C1 segment of cervical spinal cord (tissue), 14 donors: ENCODE measurements around the gene MAP3K5.
A peak's percentile ranks its signal among the peaks of the same experiment; 100 is the strongest.
"Not testable (repeated sequence)": the region's sequence is repeated elsewhere in the genome, so short reads cannot be mapped to it uniquely, and the experiment has no call there.

Source experiments
- DNase-seq, 14 donors: peaks; one replicate each; lab custom pipeline; 2025; lab: John Stamatoyannopoulos, UW

The MAP3K5 gene

DNA sequence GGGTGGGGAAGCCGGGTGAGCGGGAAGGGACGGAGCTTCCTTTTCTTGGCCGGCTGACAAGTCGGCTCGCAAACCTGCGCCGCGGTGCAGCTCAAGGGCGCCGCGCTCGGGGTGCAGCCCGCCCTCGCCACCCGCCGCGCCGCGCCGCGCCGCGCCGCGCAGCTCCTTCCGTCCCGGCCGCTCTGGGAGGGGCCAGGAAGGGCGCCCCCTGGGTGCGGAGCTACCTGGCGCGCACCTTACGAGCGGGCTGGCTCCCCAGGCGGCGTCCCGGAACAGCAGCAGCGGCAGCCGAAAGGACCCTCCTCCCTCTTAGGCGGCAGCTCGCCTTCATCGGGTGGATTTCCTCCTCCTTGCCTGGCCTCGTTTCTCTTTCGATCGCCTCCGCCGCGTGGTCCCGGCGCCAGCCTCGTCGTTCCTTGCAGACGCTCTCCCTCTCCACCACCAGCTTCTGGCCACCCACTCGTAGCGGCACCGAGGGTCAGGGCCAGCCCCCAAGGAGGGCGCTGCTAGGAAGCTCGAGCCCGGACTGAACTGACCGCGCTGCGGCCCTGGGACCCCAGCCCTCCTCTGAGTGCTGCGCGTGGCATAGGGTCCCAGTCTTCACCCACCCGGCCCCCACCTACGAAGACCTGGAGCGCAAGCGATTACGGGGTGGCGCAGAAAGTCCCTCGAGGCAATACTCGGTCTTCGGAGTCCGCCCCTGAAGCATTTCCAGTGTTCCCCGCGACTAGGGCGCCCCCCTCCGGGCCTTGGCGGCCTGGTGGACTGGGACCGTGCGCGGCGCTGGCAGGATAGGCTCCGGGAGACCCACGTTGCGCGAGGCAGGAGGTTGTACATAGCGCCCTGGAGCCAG is at the start of gene MAP3K5:
TSS of gene MAP3K5 (minus strand) at position 68 of the 853 bp plus-strand sequence. CDS start 320 bp downstream, outside the sequence.
- DNase-seq = peak; percentile 33 to 87 (median 76)

GRCh38 chr6:136840276-136841001 is 48.2 kb upstream of the MAP3K5 start:
- DNase-seq = no peak

DNA sequence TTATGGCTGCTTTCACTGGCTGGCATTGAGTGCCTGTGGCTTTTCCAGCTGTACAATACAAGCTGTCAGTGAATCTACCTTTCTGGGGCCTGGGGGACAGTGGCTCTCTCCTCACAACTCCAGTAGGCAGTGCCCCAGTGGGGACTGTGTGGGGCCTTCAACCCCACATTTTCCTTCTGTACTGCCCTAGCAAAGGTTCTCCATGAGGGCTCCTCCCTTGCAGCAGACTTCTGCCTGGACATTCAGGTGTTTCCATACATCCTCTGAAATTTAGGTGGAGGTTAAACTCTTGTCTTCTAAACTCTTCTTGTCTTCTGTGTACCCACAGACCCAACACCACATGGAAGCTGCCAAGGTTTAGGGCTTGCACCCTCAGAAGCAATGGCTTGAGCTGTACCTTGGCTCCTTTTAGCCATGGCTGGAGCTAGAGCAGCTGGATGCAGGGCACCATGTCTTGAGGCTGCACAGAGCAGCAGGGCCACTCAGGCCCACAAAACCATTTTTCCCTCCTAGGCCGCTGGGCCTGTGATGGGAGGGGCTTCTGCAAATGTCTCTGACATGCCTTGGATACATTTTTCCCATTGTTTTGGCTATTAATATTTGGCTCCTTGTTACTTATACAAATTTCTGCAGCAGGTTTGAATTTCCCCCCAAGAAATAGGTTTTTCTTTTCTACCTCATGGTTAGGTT is 39.7 kb upstream of the MAP3K5 start:
- no peak for DNase-seq

- peak in 1 of 14 donors; percentile 2 for DNase-seq
Measured at GRCh38 chr6:136826216-136826615, 33.9 kb upstream of the MAP3K5 start.

DNA sequence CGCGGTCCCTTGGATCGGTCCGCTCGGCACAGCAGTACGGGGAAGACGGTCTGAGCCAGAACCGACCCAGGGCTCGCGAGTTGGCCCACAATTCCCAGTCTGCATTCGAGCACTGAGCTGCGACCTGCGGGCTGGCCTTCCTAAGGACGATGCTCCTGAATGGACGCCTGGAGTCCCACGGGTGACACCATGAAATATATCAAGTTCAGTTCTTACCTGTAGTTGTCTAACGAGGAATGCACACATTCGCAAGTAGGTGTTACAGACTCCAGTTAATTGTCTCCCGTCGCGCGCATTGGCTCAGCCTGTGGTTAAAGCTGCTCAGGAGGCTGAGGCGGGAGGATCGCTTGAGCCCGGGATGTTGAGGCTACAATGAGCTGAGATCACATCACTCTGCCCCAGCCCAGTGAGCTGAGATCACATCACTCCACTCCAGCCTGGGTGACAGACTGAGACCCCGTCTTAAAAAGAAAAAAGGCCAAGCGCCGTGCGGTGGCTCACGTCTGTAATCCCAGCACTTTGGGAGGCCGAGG is 30.9 kb upstream of the MAP3K5 start:
- DNase-seq = peak in 3 of 14 donors; percentile 5 to 33 (median 25)

DNA sequence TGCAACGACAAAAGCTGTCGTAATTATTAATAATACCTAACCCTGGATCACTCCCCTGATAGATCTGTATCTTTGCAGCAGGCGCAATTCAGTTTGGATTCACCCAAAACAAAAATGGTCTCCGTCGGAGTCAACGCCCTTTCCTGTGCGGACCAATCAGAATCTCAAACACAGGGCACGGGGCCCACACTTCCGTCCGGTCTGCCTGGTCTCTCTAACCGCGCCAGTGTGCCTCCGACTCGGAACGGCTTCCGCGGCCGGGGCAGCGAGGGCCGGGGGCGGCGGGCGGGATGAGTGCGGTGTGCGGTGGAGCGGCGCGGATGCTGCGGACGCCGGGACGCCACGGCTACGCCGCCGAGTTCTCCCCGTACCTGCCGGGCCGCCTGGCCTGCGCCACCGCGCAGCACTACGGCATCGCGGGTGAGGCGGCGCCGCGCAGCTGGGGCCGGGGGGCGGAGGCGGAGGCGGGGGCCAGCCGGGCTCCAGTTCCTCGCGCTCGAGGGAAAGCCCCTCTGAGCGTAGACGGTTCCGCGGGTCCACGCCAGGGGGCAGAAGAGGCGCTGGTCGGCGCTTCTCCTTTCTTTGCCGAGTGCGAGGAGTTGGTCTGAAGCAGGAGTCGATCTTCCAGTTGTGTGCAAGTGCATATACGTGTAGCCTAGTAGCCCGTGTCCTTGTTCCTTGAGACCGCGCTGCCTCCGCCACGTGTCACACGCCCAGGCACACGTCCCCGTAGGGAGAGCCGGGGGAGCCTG is 30.3 kb upstream of the MAP3K5 start, which contains the start of gene PEX7:
TSS of gene PEX7 (plus strand) at position 217 of the 752 bp plus-strand sequence. CDS start at position 291, 74 bp downstream.
- DNase-seq = peak; percentile 39 to 96 (median 88)

GRCh38 chr6:136822046-136822375 is 29.7 kb upstream of the MAP3K5 start:
- DNase-seq = peak in 1 of 14 donors; percentile 55

DNA sequence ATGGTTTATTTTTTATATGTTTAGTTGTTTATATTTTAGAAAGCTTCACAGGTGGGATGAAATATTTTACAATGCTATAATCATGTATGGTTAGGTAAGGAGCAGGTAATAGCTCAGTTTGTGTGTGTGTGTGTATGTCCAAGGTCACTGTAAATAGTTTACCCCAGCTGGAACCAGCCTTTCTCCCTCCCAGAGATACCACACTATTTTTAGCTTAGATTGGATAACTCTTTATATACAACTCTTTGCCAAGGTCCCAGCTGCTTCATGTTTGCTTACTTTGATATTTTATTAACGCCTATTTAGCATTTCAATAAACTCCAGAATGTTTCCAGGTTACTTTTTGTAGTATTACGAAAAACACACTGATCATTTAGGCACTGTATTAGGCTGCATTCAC is 28.3 kb upstream of the MAP3K5 start:
- DNase-seq = no peak

DNA sequence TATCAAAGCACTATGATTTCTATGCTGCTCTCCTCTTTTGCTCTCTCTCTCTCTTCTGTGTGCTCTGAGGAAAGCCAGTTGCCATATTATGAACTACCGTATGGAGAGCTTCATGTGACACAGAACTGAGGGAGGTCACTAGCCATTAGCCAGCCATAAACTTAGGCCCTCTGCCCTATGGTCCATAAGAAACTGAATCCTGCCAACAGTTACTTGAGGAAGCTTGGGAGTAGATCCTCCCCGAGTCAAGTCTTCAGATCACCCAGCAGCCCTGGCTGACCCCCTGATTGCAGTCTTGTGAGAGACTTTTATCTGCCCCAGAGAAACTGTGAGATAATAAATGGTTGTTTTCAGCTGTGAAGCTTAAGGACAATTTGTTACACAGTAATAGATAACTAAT is 24.4 kb upstream of the MAP3K5 start:
- no peak for DNase-seq

GRCh38 chr6:136815608-136816007 is 23.3 kb upstream of the MAP3K5 start:
- not testable (repeated sequence) for DNase-seq

DNA sequence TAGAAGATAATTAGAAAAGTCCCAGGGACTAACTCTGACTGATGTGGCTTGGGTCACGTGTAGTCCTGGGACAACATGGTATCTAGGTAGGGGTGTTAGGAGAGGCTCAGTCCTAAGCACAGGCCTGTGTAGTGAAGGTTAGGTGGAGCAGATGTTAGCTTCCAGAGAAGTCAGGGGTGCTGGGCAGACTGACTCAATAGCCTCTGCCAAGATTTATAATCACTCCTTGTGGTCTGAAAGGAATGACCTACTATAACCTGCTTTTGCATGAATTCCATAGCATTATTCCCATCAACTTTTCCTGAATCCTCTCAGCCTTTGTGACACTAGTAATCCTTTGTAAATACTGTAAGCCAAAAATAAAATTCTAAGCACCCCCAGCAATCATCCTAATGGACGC is 19.9 kb upstream of the MAP3K5 start:
- DNase-seq = no peak

DNA sequence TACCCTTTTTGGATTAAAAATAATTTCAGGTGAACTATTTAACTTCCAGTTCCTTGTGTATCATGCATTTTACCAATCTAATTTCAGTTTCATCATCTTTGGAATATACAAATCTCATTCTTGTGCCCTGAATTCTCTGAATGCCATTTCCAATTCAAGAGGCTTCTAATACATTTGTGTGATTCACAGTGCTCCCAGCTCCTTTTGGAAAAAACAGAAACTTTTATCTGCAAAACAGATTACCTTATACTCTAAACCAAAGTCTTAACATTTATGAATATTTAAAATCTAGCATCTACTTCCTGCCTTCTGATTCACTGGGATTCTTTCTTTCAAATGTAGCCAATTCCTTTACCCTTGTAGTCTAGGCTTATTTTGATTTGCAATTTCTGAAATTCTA is 19.0 kb upstream of the MAP3K5 start:
- no peak for DNase-seq

GRCh38 chr6:136809091-136809860 is 17.0 kb upstream of the MAP3K5 start:
- no peak for DNase-seq

- no peak for DNase-seq
Measured at GRCh38 chr6:136803608-136804007, 11.3 kb upstream of the MAP3K5 start.

DNA sequence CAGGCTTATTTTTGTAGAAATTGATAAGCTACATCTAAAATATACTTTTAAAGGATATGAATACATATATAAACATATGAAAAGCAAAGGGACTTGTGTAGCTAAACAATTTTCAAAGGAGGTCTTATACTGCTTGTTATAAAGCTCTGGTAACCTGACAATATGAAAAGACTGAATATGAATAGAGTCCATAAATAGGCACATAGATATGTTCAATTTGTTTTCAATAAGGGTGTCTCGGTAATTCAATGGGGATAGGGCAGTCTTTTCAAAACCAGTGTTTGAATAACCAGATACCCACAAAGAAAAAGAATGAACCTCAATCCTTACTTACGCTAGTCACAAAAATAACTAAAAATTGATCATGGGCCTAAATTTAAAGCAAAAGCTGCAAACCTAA is 9.3 kb upstream of the MAP3K5 start:
- DNase-seq = no peak

DNA sequence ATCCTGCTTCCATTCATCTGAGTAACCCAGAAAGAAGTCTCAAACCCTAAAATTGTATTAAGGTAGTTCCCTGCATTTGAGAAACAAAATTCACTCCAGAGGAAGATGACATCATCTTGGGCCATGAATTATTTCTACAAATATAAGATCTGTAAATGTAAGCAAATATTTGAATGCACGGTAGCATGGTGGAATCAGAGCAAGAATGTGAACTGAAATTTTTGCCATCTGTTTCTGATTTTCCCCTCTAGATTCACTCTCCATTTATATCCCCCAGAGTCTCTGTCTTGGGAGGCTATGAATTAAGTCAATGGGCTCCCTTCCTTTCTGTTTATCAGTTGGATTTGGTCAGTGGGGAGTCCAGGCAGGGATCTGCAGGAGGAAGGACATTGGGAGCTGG is 5.8 kb upstream of the MAP3K5 start:
- DNase-seq = no peak

GRCh38 chr6:136795996-136796395 is 3.7 kb upstream of the MAP3K5 start:
- DNase-seq = no peak

GRCh38 chr6:136795386-136795785 is 3.1 kb upstream of the MAP3K5 start:
- DNase-seq = no peak

DNA sequence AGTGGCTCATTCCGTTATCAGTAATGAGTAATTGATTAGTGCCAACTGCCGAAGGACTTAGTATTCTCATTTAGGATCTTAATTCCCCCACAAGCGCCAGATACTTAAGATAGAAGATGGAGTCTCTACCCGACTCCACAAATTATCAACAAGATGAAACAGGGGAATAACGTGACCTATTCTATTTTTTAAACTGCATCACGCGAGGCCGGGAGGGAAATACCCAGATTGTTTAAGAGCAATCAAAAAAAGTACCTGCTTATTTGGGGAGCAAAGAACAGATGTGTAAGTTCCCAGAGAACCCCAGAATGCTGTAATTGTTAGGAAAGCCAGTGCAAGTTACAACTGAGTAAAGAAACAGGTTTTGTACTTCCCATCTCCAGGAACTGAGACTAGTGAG is 1.1 kb upstream of the MAP3K5 start:
- no peak for DNase-seq

GRCh38 chr6:136792095-136792409 is 225 bp downstream of the MAP3K5 start:
- DNase-seq = peak in 1 of 14 donors; percentile 65
